ENCODE results near the gene RMC1. TPM values are rescaled to one million over a fixed set of nuclear protein-coding genes. Genes with fewer than 3 reads are reported as not detected.

RMC1 gene
- total and polyA plus RNA-seq, 8 donors, result 7.7 to 31.9 (median 10.7) TPM

- WGBS, 2 donors, result 93 to 94% methylated on average over 3 of the region's 3 CpGs
- H3K4me1 ChIP-seq, result no peaks in the 10 kb centered on the region
- intact Hi-C loops (cut with DNase I), result loop anchor here in 1 of 3 donors (10.0 kb wide), 1 partner anchor 65 kb away; no protein-coding TSS in a partner anchor
- H3K4me3 ChIP-seq, result no peak overlapping the region
- DNase-seq, result no peak
- FAIRE-seq, result no peak
- H3K27ac ChIP-seq, result no peak overlapping the region
- H3K9me3 ChIP-seq, result no peaks in the 10 kb centered on the region
- peaks cover 10 to 67% (median 15%) of the 10 kb centered on the region in 3 donors for H3K36me3 ChIP-seq
- no peaks in the 10 kb centered on the region for H3K27me3 ChIP-seq
- no peak for TF ChIP-seq CTCF (IDR thresholded peaks at IDR 0.05)
- ATAC-seq, result no peak
These were observed 26.3 kb downstream of the RMC1 start for GRCh38 chr18:23529604-23530003.

GRCh38 chr18:23530195-23530594, 26.9 kb downstream of the RMC1 start:
- Histone ChIP-seq H3K36me3 (peaks cover 10 to 73% (median 15%) of the 10 kb centered on the region in 3 donors), H3K4me3 (no peak overlapping the region), H3K4me1 (no peaks in the 10 kb centered on the region), H3K9me3 (no peaks in the 10 kb centered on the region), H3K27me3 (no peaks in the 10 kb centered on the region), H3K27ac (no peak overlapping the region)
- WGBS, 2 donors, result 81 to 83% methylated on average over 7 of the region's 7 CpGs
- DNase-seq (no peak), ATAC-seq (no peak), FAIRE-seq (no peak)
- intact Hi-C loops (cut with DNase I), result loop anchor here in 1 of 3 donors (10.0 kb wide), 1 partner anchor 65 kb away; no protein-coding TSS in a partner anchor
- TF ChIP-seq CTCF (IDR thresholded peaks at IDR 0.05), result no peak

- Histone ChIP-seq H3K4me3 (no peak overlapping the region), H3K27me3 (no peaks in the 10 kb centered on the region), H3K4me1 (no peaks in the 10 kb centered on the region), H3K27ac (no peak overlapping the region), H3K36me3 (peaks cover 15 to 77% (median 17%) of the 10 kb centered on the region in 3 donors), H3K9me3 (no peaks in the 10 kb centered on the region)
- 91 to 96% methylated on average over 13 of the region's 13 CpGs for WGBS, 2 donors
- intact Hi-C loops (cut with DNase I), result loop anchor here in 1 of 3 donors (10.0 kb wide), 1 partner anchor 67 kb away; no protein-coding TSS in a partner anchor
- no peak for FAIRE-seq
- DNase-seq, result no peak
- ATAC-seq, result no peak
- TF ChIP-seq CTCF (IDR thresholded peaks at IDR 0.05), result no peak
These were observed 28.6 kb downstream of the RMC1 start for GRCh38 chr18:23531912-23532311.

GRCh38 chr18:23532848-23533247, 29.5 kb downstream of the RMC1 start:
- Histone ChIP-seq H3K36me3 (peaks cover 14 to 87% (median 15%) of the 10 kb centered on the region in 3 donors), H3K4me1 (no peaks in the 10 kb centered on the region), H3K27me3 (no peaks in the 10 kb centered on the region), H3K4me3 (no peak overlapping the region), H3K9me3 (no peaks in the 10 kb centered on the region), H3K27ac (no peak overlapping the region)
- intact Hi-C loops (cut with DNase I), result loop anchor here in 1 of 3 donors (10.0 kb wide), 1 partner anchor 68 kb away; no protein-coding TSS in a partner anchor
- 75 to 79% methylated on average over 4 of the region's 4 CpGs for WGBS, 2 donors
- DNase-seq (no peak), ATAC-seq (no peak), FAIRE-seq (no peak)
- no peak for TF ChIP-seq CTCF (IDR thresholded peaks at IDR 0.05)

- FAIRE-seq (no peak), DNase-seq (no peak), ATAC-seq (no peak)
- no peaks in the 10 kb centered on the region for H3K27me3 ChIP-seq
- no peak overlapping the region for H3K4me3 ChIP-seq
- H3K9me3 ChIP-seq, result no peaks in the 10 kb centered on the region
- H3K36me3 ChIP-seq, result peaks cover 11 to 93% (median 15%) of the 10 kb centered on the region in 3 donors
- TF ChIP-seq CTCF (IDR thresholded peaks at IDR 0.05), result no peak
- no peak overlapping the region for H3K27ac ChIP-seq
- no peaks in the 10 kb centered on the region for H3K4me1 ChIP-seq
- 95 to 97% methylated on average over 16 of the region's 16 CpGs for WGBS, 2 donors
- intact Hi-C loops (cut with DNase I), result loop anchor here in 1 of 3 donors (10.0 kb wide), 1 partner anchor 69 kb away; no protein-coding TSS in a partner anchor
These were observed 31.0 kb downstream of the RMC1 start for GRCh38 chr18:23534276-23534675.
